Endothelial cell of umbilical vein (primary cell): ENCODE data around the gene GRK5. TPM values are rescaled to one million over a fixed set of nuclear protein-coding genes. Genes with fewer than 3 reads are reported as not detected.
A peak's percentile ranks its signal among the peaks of the same experiment; 100 is the strongest.

ENCODE experiments used
- BruUV-seq: library from RNA; stranded (reverse); fragments of 400-500 nt; replicated peaks from 2 replicates; lab custom pipeline; 2021; lab: Mats Ljungman, UMichigan
- CTCF ChIA-PET: fragments of 300-600, 350-600 bp; sonication (Branson Sonifier 250); formaldehyde crosslinking; loops from one replicate; lab custom pipeline; 2021; ENCODE audit warnings: antibody characterized with exemption, inconsistent platforms; lab: Charles Lee
- POLR2A ChIA-PET: fragments of 300-600, 350-600 bp; sonication (Branson Sonifier 250); formaldehyde crosslinking; loops from one replicate; lab custom pipeline; 2021; ENCODE audit warnings: antibody characterized with exemption, inconsistent platforms; lab: Charles Lee
- DNase-seq: peaks from one replicate; pipeline ENCODE4 v3.0.0-alpha.2; 2011; ENCODE audit warnings: low read depth, low spot score
- FAIRE-seq: peaks from 2 replicates; lab custom pipeline; 2011; peaks lifted over from hg19 to GRCh38; lab: Jason Lieb, UNC
- H2AFZ ChIP-seq: 2 replicates; pipeline ENCODE4 v1.6.0; 2012; ENCODE audit warnings: low read depth, low read length, control low read depth, inconsistent platforms
- H3K27ac ChIP-seq: 2 replicates; pipeline ENCODE4 v1.5.1; 2011; ENCODE audit warnings: low read depth, mild to moderate bottlenecking, control low read depth, low read length, moderate library complexity; ENCODE audit not compliant: insufficient read depth
- H3K27me3 ChIP-seq, 2 experiments: 2 replicates each; pipeline versions ENCODE4 v1.6.0 to v1.6.1; 2011; ENCODE audit warnings: low read length in 2 of 2, mixed read lengths in 1 of 2; ENCODE audit not compliant: control insufficient read depth in 2 of 2, insufficient read depth in 2 of 2
- H3K36me3 ChIP-seq, 2 experiments: 2 replicates in 1 of 2; 3 replicates in 1 of 2; pipeline ENCODE4 v1.5.1; 2011; ENCODE audit warnings: low read length in 2 of 2, mild to moderate bottlenecking in 1 of 2, moderate library complexity in 1 of 2; ENCODE audit not compliant: control insufficient read depth in 2 of 2, insufficient read depth in 2 of 2; ENCODE audit errors: extremely low read depth in 1 of 2
- H3K4me1 ChIP-seq: 3 replicates; pipeline ENCODE4 v1.5.1; 2011; ENCODE audit warnings: mild to moderate bottlenecking, low read length; ENCODE audit not compliant: control insufficient read depth, insufficient read depth; ENCODE audit errors: extremely low read depth
- H3K4me2 ChIP-seq: 2 replicates; pipeline ENCODE4 v1.6.1; 2011; ENCODE audit warnings: low read length, control low read depth, mixed read lengths; ENCODE audit not compliant: insufficient read depth
- H3K4me3 ChIP-seq, 3 experiments: fragments of 200-600 bp in 1 of 3; sonication (generic), shearing (Covaris generic) in 1 of 3; replicated peaks in 1 of 3; 2 replicates each; pipeline ENCODE4 v1.5.1; 2011 to 2016; ENCODE audit warnings: control low read depth in 3 of 3, low read length in 3 of 3, mild to moderate bottlenecking in 2 of 3, inconsistent platforms in 1 of 3, low read depth in 1 of 3, moderate library complexity in 1 of 3; ENCODE audit not compliant: insufficient read depth in 1 of 3
- H3K79me2 ChIP-seq: 2 replicates; pipeline ENCODE4 v1.6.0; 2012; ENCODE audit warnings: low read length, inconsistent platforms; ENCODE audit not compliant: control insufficient read depth, insufficient read depth
- H3K9ac ChIP-seq: replicated peaks from 2 replicates; pipeline ENCODE3; 2011; ENCODE audit warnings: low read length, control low read depth; ENCODE audit not compliant: insufficient read depth; ENCODE audit errors: extremely low read depth
- H3K9me1 ChIP-seq: replicated peaks from 3 replicates; pipeline ENCODE4 v1.6.0; 2011; ENCODE audit warnings: mild to moderate bottlenecking, low read length; ENCODE audit not compliant: control insufficient read depth, insufficient read depth; ENCODE audit errors: extremely low read depth
- H3K9me3 ChIP-seq: replicated peaks from 2 replicates; pipeline ENCODE4 v1.5.1; 2012; ENCODE audit warnings: low read length, inconsistent platforms; ENCODE audit not compliant: control insufficient read depth, insufficient read depth
- H4K20me1 ChIP-seq: replicated peaks from 2 replicates; pipeline ENCODE3; 2011; ENCODE audit warnings: mild to moderate bottlenecking, low read length; ENCODE audit not compliant: control insufficient read depth, insufficient read depth; ENCODE audit errors: extremely low read depth
- EZH2 ChIP-seq: IDR thresholded peaks from 2 replicates; pipeline ENCODE4 v1.6.1; 2012; ENCODE audit warnings: borderline replicate concordance, low read depth, mild to moderate bottlenecking, moderate library complexity, low read length, inconsistent platforms; ENCODE audit not compliant: severe bottlenecking
- GATA2 ChIP-seq: IDR thresholded peaks from 2 replicates; pipeline ENCODE4 v1.7.0; 2011; ENCODE audit warnings: low read depth, mild to moderate bottlenecking, moderate library complexity, mixed read lengths, low read length; ENCODE audit not compliant: insufficient read length, insufficient read depth
- JUN ChIP-seq: IDR thresholded peaks from 2 replicates; pipeline ENCODE4 v1.6.1; 2011; ENCODE audit warnings: borderline replicate concordance, low read depth; ENCODE audit not compliant: insufficient read length, insufficient read depth
- MYC ChIP-seq: IDR thresholded peaks from one replicate; pipeline ENCODE4 v1.6.1; 2011; ENCODE audit warnings: mild to moderate bottlenecking, low read depth, low read length
- POLR2A ChIP-seq: IDR thresholded peaks from 2 replicates; pipeline ENCODE4 v1.6.1; 2012; ENCODE audit warnings: low read depth, mild to moderate bottlenecking, control low read depth, low read length
- POLR2AphosphoS5 ChIP-seq: IDR thresholded peaks from 2 replicates; pipeline ENCODE4 v1.6.1; 2012; ENCODE audit warnings: low read depth, mild to moderate bottlenecking, control low read depth, low read length, moderate library complexity; ENCODE audit not compliant: insufficient read depth
- dilution Hi-C: fragments of 300-500 bp; cut with MboI; formaldehyde crosslinking; loops from one replicate; pipeline ENCODE4 v1.15.0; 2019; ENCODE audit warnings: low sequenced_read_pairs; ENCODE audit not compliant: extremely low pct_ligation_motif_present
- intact Hi-C: fragments of 100-400 bp; cut with micrococcal nuclease; formaldehyde crosslinking; loops from one replicate; pipeline ENCODE4 v1.10.0; 2022
- polyA plus RNA-seq, 4 experiments: library from polyadenylated mRNA; depleted of rRNA in 3 of 4; stranded (reverse) in 3 of 4; unstranded in 1 of 4; fragments of >200 nt; gene quantifications; 2 replicates each; pipeline versions ENCODE4 v1.2.1 to v1.2.3, GENCODE V29; 2011 to 2012; ENCODE audit warnings: missing spikeins in 1 of 4
- total RNA-seq: library from RNA; stranded (reverse); gene quantifications from 2 replicates; pipeline ENCODE4 v1.2.3, GENCODE V29; 2021
- TF ChIP-seq, protein P1 (sequence below): IDR thresholded peaks from 2 replicates; pipeline ENCODE4 v1.6.1; 2011; ENCODE audit not compliant: insufficient read depth, insufficient read length
- TF ChIP-seq, protein P2 (sequence below), 2 donors: IDR thresholded peaks; 1 replicate in 1 of 2; 2 replicates in 1 of 2; pipeline ENCODE4 v1.5.1; 2011; ENCODE audit warnings: low read length in 2 of 2, mild to moderate bottlenecking in 2 of 2, moderate library complexity in 2 of 2, control low read depth in 1 of 2, inconsistent platforms in 1 of 2, low read depth in 1 of 2; ENCODE audit not compliant: insufficient read depth in 1 of 2; ENCODE audit errors: extremely low read depth in 1 of 2

Gene GRK5
- total and polyA plus RNA-seq, 2 donors (not counting 3 experiments of a cell fraction or from before 2014, with no cell fraction given), result 13.1 to 29.5 TPM

DNA sequence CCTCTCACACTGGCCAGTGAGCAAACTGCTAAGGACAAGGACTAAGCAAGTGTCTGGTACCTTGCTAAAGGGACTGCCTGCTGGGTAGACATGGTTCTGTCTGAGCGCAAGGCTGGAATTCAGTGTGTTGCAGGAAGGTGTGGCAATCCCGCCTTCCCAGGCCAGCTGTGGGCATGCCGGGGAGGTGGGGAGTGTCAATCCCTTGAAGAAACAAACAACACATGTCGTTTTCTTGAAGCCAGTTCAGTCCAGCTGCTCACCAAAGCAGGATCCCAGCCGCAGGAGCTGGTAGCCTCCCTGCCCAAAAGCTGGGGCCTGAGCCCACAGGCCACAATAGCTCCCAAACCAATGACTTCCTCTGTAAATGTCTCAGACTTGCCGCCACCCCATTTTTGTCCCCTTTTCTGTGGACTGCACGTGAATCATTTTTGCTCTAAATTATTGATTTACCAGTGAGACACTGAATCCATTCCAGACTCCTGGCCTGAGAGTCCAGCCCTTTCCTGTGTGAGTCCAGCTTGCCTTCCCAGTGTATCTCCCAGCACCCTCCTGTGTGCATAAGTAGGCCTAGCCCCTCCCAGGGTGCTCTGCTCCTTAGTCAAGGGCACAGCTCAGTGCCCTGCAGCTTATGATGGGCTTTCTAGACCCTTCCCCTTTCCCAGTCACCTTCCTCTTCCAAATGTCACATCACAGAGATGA is 168.4 kb downstream of the GRK5 start:
- ChIA-PET CTCF (interaction anchor here (1.0 kb wide), 1 partner anchor 13 kb away, joined by 3 read pairs; no protein-coding TSS in a partner anchor), POLR2A (no interaction called here)
- H3K27ac ChIP-seq, result no peak overlapping the region
- dilution Hi-C loops (no loop called here), intact Hi-C loops (no loop called here)
- no peaks in the 10 kb centered on the region for H3K9me3 ChIP-seq
- BruUV-seq, result no TSS peak
- H3K9ac ChIP-seq, result no peak overlapping the region
- DNase-seq (peak; percentile 7), FAIRE-seq (no peak)
- no peak overlapping the region for H2AFZ ChIP-seq
- no peak overlapping the region for H3K4me3 ChIP-seq
- TF ChIP-seq, protein P1, sequence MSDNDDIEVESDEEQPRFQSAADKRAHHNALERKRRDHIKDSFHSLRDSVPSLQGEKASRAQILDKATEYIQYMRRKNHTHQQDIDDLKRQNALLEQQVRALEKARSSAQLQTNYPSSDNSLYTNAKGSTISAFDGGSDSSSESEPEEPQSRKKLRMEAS, result no peak
- no peak for TF ChIP-seq POLR2A
- no peak for TF ChIP-seq MYC
- TF ChIP-seq, protein P2, sequence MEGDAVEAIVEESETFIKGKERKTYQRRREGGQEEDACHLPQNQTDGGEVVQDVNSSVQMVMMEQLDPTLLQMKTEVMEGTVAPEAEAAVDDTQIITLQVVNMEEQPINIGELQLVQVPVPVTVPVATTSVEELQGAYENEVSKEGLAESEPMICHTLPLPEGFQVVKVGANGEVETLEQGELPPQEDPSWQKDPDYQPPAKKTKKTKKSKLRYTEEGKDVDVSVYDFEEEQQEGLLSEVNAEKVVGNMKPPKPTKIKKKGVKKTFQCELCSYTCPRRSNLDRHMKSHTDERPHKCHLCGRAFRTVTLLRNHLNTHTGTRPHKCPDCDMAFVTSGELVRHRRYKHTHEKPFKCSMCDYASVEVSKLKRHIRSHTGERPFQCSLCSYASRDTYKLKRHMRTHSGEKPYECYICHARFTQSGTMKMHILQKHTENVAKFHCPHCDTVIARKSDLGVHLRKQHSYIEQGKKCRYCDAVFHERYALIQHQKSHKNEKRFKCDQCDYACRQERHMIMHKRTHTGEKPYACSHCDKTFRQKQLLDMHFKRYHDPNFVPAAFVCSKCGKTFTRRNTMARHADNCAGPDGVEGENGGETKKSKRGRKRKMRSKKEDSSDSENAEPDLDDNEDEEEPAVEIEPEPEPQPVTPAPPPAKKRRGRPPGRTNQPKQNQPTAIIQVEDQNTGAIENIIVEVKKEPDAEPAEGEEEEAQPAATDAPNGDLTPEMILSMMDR (IDR thresholded peaks at IDR 0.05; ENCODE audit: extremely low read depth in 1 of 2, insufficient read depth in 1 of 2, low read depth in 1 of 2, low read length in 2 of 2), result no peak
- TF ChIP-seq POLR2AphosphoS5, result no peak
- no peak for TF ChIP-seq EZH2
- no peak for TF ChIP-seq GATA2
- no peak for TF ChIP-seq JUN
- no peaks in the 10 kb centered on the region for H3K79me2 ChIP-seq
- peaks cover 9% of the 10 kb centered on the region for H3K4me1 ChIP-seq
- H4K20me1 ChIP-seq, result no peaks in the 10 kb centered on the region
- no peaks in the 10 kb centered on the region for H3K36me3 ChIP-seq
- H3K9me1 ChIP-seq, result no peaks in the 10 kb centered on the region
- H3K4me2 ChIP-seq, result no peak overlapping the region
- H3K27me3 ChIP-seq, result no peaks in the 10 kb centered on the region
